Chondrocyte (in vitro differentiated cells): ENCODE measurements around the gene NACC2. TPM values are rescaled to one million over a fixed set of nuclear protein-coding genes. Genes with fewer than 3 reads are reported as not detected.

ENCODE experiments used
- DNase-seq: peaks from one replicate; pipeline ENCODE4 v3.0.0; 2021; ENCODE audit warnings: mixed read lengths, low spot score
- H3K27ac Mint-ChIP-seq: one replicate; pipeline ENCODE4 v1.8.0; 2021; ENCODE audit warnings: mild to moderate bottlenecking, moderate library complexity, mixed read lengths; ENCODE audit not compliant: unreplicated experiment
- H3K27me3 Mint-ChIP-seq: 2 replicates; pipeline ENCODE4 v1.8.0; 2021; ENCODE audit warnings: low read depth, mixed read lengths
- H3K36me3 Mint-ChIP-seq: 2 replicates; pipeline ENCODE4 v1.8.0; 2021; ENCODE audit warnings: low read depth, mixed read lengths
- H3K4me1 Mint-ChIP-seq: 2 replicates; pipeline ENCODE4 v1.8.0; 2021; ENCODE audit warnings: low read depth, mild to moderate bottlenecking, mixed read lengths
- H3K4me3 Mint-ChIP-seq: one replicate; pipeline ENCODE4 v1.8.0; 2021; ENCODE audit warnings: mild to moderate bottlenecking, moderate library complexity, mixed read lengths; ENCODE audit not compliant: unreplicated experiment
- H3K9me3 Mint-ChIP-seq: 2 replicates; pipeline ENCODE4 v1.8.0; 2021; ENCODE audit warnings: low read depth, mixed read lengths
- total RNA-seq: library from RNA; stranded (reverse); gene quantifications from 3 replicates; pipeline ENCODE4 v1.2.1, GENCODE V29; 2021
- TF ChIP-seq, protein P1 (sequence below): fragments of 200-600 bp; sonication (generic); IDR thresholded peaks from 2 replicates; pipeline ENCODE4 v1.5.0; 2021; ENCODE audit warnings: antibody characterized with exemption, mild to moderate bottlenecking, moderate library complexity

NACC2 gene
- total RNA-seq, 1 donor from 2014 or later = 51.0 TPM

DNA sequence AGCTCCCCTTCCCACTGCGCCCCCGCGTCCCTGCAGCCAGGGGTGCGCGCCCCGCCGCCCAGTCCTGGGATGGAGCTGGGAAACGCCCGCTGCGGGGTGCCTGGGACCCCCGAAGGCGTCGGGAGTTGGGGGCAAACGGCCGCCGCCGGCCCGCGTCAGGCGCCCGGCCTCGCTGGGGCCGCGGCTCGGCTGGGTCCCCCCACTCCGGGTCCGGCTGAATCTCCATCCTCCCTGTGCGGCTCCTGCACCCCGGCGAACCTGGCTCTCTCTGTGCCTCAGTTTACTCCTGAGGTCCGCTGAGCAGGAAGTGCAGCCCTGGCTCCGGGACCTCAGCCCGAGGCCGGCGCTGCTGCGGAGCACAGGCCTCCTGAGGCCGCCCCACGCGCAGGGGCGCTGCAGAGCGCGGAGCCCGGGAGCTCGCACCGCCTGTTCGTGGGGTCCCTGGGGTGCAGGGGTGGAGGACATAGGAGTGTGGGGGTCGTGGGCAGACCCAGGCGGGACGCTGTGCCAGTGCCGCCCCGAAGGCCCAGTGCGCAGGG, 37.5 kb upstream of the NACC2 start:
- TF ChIP-seq, protein P1, sequence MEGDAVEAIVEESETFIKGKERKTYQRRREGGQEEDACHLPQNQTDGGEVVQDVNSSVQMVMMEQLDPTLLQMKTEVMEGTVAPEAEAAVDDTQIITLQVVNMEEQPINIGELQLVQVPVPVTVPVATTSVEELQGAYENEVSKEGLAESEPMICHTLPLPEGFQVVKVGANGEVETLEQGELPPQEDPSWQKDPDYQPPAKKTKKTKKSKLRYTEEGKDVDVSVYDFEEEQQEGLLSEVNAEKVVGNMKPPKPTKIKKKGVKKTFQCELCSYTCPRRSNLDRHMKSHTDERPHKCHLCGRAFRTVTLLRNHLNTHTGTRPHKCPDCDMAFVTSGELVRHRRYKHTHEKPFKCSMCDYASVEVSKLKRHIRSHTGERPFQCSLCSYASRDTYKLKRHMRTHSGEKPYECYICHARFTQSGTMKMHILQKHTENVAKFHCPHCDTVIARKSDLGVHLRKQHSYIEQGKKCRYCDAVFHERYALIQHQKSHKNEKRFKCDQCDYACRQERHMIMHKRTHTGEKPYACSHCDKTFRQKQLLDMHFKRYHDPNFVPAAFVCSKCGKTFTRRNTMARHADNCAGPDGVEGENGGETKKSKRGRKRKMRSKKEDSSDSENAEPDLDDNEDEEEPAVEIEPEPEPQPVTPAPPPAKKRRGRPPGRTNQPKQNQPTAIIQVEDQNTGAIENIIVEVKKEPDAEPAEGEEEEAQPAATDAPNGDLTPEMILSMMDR = no peak

DNA sequence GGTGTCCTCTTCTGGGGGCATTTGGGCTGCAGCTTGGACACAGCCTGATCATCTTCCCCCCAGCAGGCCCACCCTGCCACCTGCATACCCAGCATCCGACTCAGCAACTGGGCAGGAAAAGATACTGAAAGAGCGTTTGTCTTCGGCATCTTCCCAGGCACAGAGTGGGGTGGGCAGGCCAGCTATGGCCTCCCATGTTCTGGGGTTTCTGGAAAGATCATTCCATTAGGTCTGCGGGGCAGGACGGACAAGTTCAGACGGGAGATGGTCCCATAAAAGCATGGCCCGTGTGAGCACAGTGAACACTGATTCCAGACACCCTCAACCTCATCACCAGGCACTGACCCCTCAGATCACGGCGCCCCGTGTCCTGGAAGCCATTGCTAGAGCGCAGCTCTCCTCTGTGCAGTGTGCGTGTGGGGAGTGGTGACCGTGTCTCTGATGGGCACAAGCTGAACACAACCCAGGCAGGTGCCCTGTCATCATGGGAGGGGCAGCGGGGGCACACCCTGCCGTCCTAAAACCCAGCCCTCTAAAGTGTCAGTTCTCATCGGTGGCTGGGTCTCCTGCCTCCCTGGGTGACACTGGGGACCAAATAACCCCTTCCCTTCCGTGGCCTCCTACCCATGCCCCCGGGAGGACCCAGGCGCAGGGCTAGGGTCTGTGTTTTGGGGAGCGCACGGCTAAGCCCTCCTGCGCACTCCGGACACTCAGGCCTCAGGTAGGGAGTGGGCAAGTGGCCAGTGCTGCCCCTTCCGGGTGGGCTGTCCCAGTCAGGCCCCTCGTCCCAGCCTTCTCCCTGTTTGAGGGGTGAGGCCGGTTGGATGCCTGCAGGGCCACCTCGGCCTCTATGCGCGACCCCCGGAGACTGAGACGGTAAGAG, 36.8 kb upstream of the NACC2 start:
- Mint-ChIP-seq H3K36me3 (no peaks in the 10 kb centered on the region), H3K27me3 (peaks cover 45% of the 10 kb centered on the region), H3K27ac (no peak overlapping the region), H3K9me3 (no peaks in the 10 kb centered on the region), H3K4me1 (peaks cover 6% of the 10 kb centered on the region), H3K4me3 (no peak overlapping the region)
- TF ChIP-seq, protein P1 = no peak
- DNase-seq = no peak

More for the DNA sequence above, 37.5 kb upstream of the NACC2 start:
- Mint-ChIP-seq H3K27ac (no peak overlapping the region), H3K27me3 (peaks cover 49% of the 10 kb centered on the region), H3K36me3 (no peaks in the 10 kb centered on the region), H3K4me1 (peaks cover 6% of the 10 kb centered on the region), H3K9me3 (no peaks in the 10 kb centered on the region), H3K4me3 (no peak overlapping the region)
- no peak for DNase-seq

DNA sequence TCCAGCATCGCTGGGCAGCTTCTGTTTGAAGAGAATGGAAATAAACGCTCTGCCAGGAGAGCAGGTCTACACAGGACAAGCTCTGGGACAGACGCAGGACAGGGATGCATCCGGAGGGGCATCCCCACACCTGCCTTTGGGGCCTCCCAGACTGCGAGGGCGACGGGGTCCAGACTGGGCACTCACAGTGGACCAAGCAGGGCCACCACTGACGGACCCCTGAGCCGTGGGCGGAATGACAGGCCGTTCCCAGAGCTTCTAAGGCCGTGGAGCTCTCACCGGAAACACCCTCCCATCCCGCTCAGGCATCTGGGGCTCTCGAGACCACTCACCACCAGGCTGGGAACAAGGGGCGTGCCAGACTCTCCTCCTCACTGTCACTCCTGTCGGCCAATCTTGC, 34.1 kb upstream of the NACC2 start:
- Mint-ChIP-seq H3K27ac (no peak overlapping the region), H3K36me3 (peaks cover 2% of the 10 kb centered on the region)
- no peak for DNase-seq

DNA sequence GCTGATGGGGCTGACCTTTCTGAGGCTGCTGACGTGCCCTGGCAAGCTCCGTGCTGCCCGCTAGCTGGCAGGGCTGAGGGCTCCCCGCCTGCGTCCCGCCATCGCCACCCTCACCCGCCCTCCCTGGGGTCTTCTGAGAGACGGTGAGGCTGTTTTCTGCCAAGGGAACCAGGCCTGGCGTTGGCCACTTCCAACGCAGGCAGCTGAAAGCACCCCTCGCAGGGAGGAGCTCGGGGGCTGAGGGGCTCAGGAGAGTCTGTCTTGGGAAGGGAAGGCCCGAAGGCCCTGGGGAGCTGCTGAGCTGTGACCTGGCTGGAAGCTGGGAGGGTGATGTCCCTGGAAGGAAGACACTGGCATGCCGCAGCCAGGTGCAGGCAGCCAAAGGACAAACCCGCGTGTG, 33.3 kb upstream of the NACC2 start:
- H3K27ac Mint-ChIP-seq = no peak overlapping the region
- H3K9me3 Mint-ChIP-seq = no peaks in the 10 kb centered on the region
- peaks cover 2% of the 10 kb centered on the region for H3K36me3 Mint-ChIP-seq
- peaks cover 28% of the 10 kb centered on the region for H3K27me3 Mint-ChIP-seq
- peaks cover under 1% of the 10 kb centered on the region for H3K4me1 Mint-ChIP-seq
- TF ChIP-seq, protein P1 = no peak
- DNase-seq = no peak
- no peak overlapping the region for H3K4me3 Mint-ChIP-seq

More for the DNA sequence above, 34.1 kb upstream of the NACC2 start:
- Mint-ChIP-seq H3K4me1 (peaks cover 6% of the 10 kb centered on the region), H3K27me3 (peaks cover 28% of the 10 kb centered on the region), H3K4me3 (no peak overlapping the region), H3K9me3 (no peaks in the 10 kb centered on the region)
- TF ChIP-seq, protein P1 = no peak

DNA sequence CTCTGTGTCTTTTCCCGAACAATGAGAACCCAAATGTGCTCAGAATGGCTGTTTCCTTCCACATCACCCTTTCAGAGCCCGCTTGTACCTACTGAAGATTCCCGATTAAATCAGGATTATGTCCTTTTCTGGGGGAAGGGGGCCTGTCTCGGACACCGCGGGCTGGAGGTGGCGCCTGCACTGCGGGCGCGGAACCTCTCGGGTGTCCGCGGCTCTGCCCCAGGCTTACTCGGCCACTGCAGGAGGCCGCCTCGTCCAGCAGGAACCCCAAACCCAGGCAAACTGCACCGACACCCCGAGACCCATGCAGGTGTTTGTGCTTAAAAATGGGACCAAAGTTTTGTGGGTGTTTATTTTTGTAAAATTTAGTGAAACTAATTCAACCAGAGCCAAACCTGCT, 32.2 kb upstream of the NACC2 start:
- H3K4me1 Mint-ChIP-seq = peaks cover 6% of the 10 kb centered on the region

More for the DNA sequence above, 32.2 kb upstream of the NACC2 start:
- Mint-ChIP-seq H3K27ac (no peak overlapping the region), H3K27me3 (peaks cover 28% of the 10 kb centered on the region), H3K36me3 (peaks cover 2% of the 10 kb centered on the region), H3K9me3 (no peaks in the 10 kb centered on the region), H3K4me3 (no peak overlapping the region)
- TF ChIP-seq, protein P1 = no peak
- DNase-seq = no peak
